ENCODE measurements around the gene C9orf153. TPM values are rescaled to one million over a fixed set of nuclear protein-coding genes. Genes with fewer than 3 reads are reported as not detected.

Gene C9orf153
- total RNA-seq, 1 experiment from 2014 or later: 0.17 TPM

DNA sequence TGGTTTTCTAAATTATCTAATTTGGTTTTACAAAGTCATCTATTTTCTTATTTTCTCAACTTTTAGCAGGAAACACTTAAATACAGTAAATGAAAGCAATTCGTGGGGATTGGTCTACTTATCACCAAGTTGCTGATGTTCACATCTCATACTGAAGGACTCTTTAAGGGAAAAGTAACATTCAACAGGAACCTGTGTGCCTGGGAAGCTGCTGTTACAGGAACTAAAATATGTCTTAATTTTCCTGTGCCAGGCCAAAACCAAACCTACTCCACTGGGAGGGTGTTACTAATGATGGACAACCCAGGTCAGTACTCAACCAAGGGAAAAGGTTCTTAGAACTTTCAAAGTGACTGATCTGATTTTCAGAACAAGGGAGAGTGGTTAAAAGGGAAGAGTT, 17.6 kb upstream of the C9orf153 start:
- Histone ChIP-seq H2BK15ac (ENCODE audit: low read depth, low read length) (no peak overlapping the region), H2BK5ac (ENCODE audit: insufficient read length, low read length) (no peak overlapping the region), H3K79me2 (ENCODE audit: insufficient read depth, low read length) (peaks cover 13% of the 10 kb centered on the region; the same call in 1 of the 2 replicates), H3K27me3 (ENCODE audit: insufficient read depth, low read length) (no peaks in the 10 kb centered on the region), H3K56ac (ENCODE audit: insufficient read length, low read depth, low read length) (no peak overlapping the region), H4K5ac (ENCODE audit: insufficient read length, low read depth, low read length) (no peak overlapping the region), H2AK5ac (ENCODE audit: insufficient read length, low read length) (no peak overlapping the region), H3K23me2 (ENCODE audit: insufficient read length, low read depth, low read length, poor library complexity, severe bottlenecking) (no peaks in the 10 kb centered on the region), H3K14ac (ENCODE audit: insufficient read depth, low read length) (no peak overlapping the region), H3K4me1 (ENCODE audit: insufficient read depth, low read length) (no peaks in the 10 kb centered on the region), H3K4me2 (ENCODE audit: insufficient read depth, insufficient read length, low read length) (no peak overlapping the region), H2BK120ac (ENCODE audit: low read depth, low read length, poor library complexity, severe bottlenecking) (no peak overlapping the region), H3K18ac (ENCODE audit: insufficient read length, low read depth, low read length) (no peak overlapping the region), H3K9ac (ENCODE audit: extremely low read depth, insufficient read length, low read length) (no peak overlapping the region), H3T11ph (ENCODE audit: low read length) (no peak overlapping the region), H3K27ac (ENCODE audit: insufficient read length, low read depth, low read length) (no peak overlapping the region), H2AFZ (ENCODE audit: low read length) (no peak overlapping the region), H4K91ac (ENCODE audit: insufficient read length, low read depth, low read length) (no peak overlapping the region), H2BK20ac (ENCODE audit: low read depth, low read length, poor library complexity, severe bottlenecking) (no peak overlapping the region), H2BK12ac (ENCODE audit: insufficient read length, low read depth, low read length) (no peak overlapping the region), H4K8ac (replicated peaks; ENCODE audit: insufficient read length, low read depth, low read length) (no peak overlapping the region), H3K4ac (ENCODE audit: low read depth, low read length) (no peak overlapping the region), H4K20me1 (ENCODE audit: control insufficient read depth, insufficient read depth, insufficient read length) (no peaks in the 10 kb centered on the region), H3K9me3 (ENCODE audit: control insufficient read depth, low read depth, low read length) (no peaks in the 10 kb centered on the region), H3K79me1 (ENCODE audit: insufficient read depth, low read depth, low read length, poor library complexity, severe bottlenecking) (peaks cover 3% of the 10 kb centered on the region), H3K23ac (ENCODE audit: insufficient read length, low read depth, low read length) (no peak overlapping the region)
- Mint-ChIP-seq H3K27me3 (ENCODE audit: low read depth) (no peaks in the 10 kb centered on the region), H3K36me3 (ENCODE audit: insufficient read depth in 1 of 3, low read depth in 3 of 3) (peaks cover 14 to 31% (median 25%) of the 10 kb centered on the region in 3 experiments; a peak in 6 of 7 replicates), H3K4me3 (no peak overlapping the region), H3K27ac (no peak overlapping the region), H3K4me1 (peaks cover 9 to 11% of the 10 kb centered on the region in 2 experiments), H3K9me3 (no peaks in the 10 kb centered on the region)
- DNase-seq: no peak
- no CpG with 5 or more reads among the region's 1 CpG for WGBS (ENCODE audit: extremely low coverage, insufficient read length, low lambda C conversion rate)
- TF ChIP-seq, protein P1, sequence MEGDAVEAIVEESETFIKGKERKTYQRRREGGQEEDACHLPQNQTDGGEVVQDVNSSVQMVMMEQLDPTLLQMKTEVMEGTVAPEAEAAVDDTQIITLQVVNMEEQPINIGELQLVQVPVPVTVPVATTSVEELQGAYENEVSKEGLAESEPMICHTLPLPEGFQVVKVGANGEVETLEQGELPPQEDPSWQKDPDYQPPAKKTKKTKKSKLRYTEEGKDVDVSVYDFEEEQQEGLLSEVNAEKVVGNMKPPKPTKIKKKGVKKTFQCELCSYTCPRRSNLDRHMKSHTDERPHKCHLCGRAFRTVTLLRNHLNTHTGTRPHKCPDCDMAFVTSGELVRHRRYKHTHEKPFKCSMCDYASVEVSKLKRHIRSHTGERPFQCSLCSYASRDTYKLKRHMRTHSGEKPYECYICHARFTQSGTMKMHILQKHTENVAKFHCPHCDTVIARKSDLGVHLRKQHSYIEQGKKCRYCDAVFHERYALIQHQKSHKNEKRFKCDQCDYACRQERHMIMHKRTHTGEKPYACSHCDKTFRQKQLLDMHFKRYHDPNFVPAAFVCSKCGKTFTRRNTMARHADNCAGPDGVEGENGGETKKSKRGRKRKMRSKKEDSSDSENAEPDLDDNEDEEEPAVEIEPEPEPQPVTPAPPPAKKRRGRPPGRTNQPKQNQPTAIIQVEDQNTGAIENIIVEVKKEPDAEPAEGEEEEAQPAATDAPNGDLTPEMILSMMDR (conservative IDR thresholded peaks at IDR 0.05): no peak

Measured in H9 (cell line).